ENCODE results near the gene SCARB1. TPM values are rescaled to one million over a fixed set of nuclear protein-coding genes. Genes with fewer than 3 reads are reported as not detected.

Gene SCARB1
- total and polyA plus RNA-seq, 9 of the 15 experiments (the other 6 are each of a cell fraction or from before 2014, with no cell fraction given), result 0.56 to 157 (median 52.8) TPM

DNA sequence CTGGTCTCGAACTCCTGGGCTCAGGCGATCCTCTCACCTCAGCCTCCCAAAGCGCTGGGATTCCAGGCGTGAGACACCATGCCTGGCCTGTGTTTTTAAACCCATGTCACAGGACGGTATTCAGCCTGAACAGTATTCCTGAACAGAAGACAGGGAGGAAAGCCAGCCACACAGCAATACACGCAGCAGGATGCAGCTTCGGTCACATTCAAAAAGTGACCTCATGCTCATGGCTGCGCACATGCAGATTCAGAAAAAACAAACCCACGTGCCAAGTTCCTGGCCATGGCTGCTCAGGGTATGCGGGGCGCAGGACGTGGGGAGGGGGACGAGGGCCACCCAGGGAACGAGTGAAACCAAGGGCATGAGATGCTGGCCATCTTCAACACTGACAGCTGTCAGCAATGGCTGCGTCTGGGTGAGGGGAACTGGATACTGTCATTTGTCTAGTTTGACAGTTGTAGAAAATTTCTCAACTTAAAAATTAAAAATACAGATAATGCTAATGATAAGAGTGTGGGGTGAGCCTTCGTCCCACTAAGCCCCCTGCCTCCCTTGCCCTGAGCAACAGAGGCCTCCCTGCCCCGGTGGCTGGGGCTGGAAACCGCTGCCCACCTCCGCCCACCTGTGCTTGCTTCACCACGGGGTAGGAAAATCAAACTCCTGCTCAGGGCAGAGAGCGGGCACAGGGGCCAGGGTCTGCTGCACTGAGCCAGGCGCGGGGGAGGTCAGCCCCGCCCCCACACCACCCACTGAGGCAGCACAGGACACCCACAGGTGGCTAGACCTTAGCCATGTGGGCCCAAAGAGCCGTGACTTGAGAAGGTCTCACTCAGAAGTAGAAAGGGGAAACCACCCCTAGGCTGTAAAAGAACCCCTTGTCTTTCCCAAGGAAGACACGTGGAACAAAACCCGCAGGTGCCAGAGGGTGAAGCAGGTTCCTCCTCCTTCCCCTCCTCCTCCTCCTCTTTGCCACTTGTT is 84.2 kb downstream of the SCARB1 start:
- Histone ChIP-seq H3K4me2 (ENCODE audit: insufficient read depth, low read length) (no peak overlapping the region), H3K27me3 (ENCODE audit: control insufficient read depth in 2 of 2, insufficient read depth in 2 of 2, low read length in 2 of 2) (no peaks in the 10 kb centered on the region), H3K4me1 (replicated peaks in 1 of 2; ENCODE audit: control insufficient read depth in 2 of 2, insufficient read depth in 2 of 2, low read length in 2 of 2) (peaks cover 14 to 38% of the 10 kb centered on the region in 2 experiments), H3K4me3 (no peak overlapping the region), H3K36me3 (ENCODE audit: control insufficient read depth, insufficient read depth, low read length) (peaks cover 51% of the 10 kb centered on the region; the same call in 2 of the 3 replicates), H3K27ac (ENCODE audit: extremely low read depth, low read depth, low read length) (no peak overlapping the region), H3K9ac (ENCODE audit: insufficient read depth in 1 of 2, low read depth in 2 of 2, low read length in 2 of 2) (peak overlapping the region in 1 of 2 experiments; percentile 50; a peak in 1 of 4 replicates), H2AFZ (ENCODE audit: low read depth, low read length) (no peak overlapping the region), H3K79me2 (ENCODE audit: control insufficient read depth, insufficient read depth, low read length) (no peaks in the 10 kb centered on the region), H3K9me1 (ENCODE audit: control insufficient read depth, insufficient read depth, low read length) (peaks cover under 1% of the 10 kb centered on the region), H4K20me1 (replicated peaks; ENCODE audit: control insufficient read depth, insufficient read depth, low read length) (no peaks in the 10 kb centered on the region), H3K9me3 (replicated peaks; ENCODE audit: control insufficient read depth, insufficient read depth, low read depth, low read length) (no peaks in the 10 kb centered on the region)
- FAIRE-seq (no peak), ATAC-seq (no peak), DNase-seq (ENCODE audit: extremely low read depth in 1 of 4, low spot score in 3 of 4) (no peak)
- intact Hi-C loops (cut with micrococcal nuclease) (loop anchor here (10.0 kb wide), 1 partner anchor 465 kb away; no protein-coding TSS in a partner anchor), in situ Hi-C loops (cut with MboI) (no loop called here)
- ChIA-PET POLR2A (interaction anchor here (0.6 to 0.8 kb wide), 2 partner anchors 11 to 41 kb away, joined by 3 read pairs; no protein-coding TSS in a partner anchor), CTCF (ENCODE audit: low intra/inter-chr PET ratio) (no interaction called here)
- TF ChIP-seq ZNF263 (CRISPR knock-in tag; IDR thresholded peaks at IDR 0.05; ENCODE audit: borderline replicate concordance) (no peak), EGR1 (conservative IDR thresholded peaks at IDR 0.05) (peak; percentile 57), POLR2G (IDR thresholded peaks at IDR 0.05; ENCODE audit: low read depth, low read length) (0 out of 2 replicates have a peak, but pooled peaks have one; percentile 43), RBM22 (IDR thresholded peaks at IDR 0.05; ENCODE audit: low read depth, low read length, poor library complexity, severe bottlenecking) (peak; percentile 64)
- 82% methylated on average over 27 of the region's 27 CpGs for WGBS (ENCODE audit: insufficient coverage, low coverage, missing lambda C conversion rate)
- no TSS peak for BruUV-seq (replicated peaks)
